H1 (cell line): Measurements from ENCODE around the gene SURF4.

Experiments
- ATF2 ChIP-seq: IDR thresholded peaks from 2 replicates; pipeline ENCODE4 v1.6.1; 2012; ENCODE audit warnings: low read length, inconsistent platforms
- CHD2 ChIP-seq: IDR thresholded peaks from 2 replicates; pipeline ENCODE4 v1.6.1; 2012; ENCODE audit warnings: low read length, improper control_type of control experiment
- CTCF ChIP-seq, 3 experiments: IDR thresholded peaks; 1 replicate in 2 of 3; 2 replicates in 1 of 3; pipeline versions ENCODE4 v1.5.1 to v1.6.1; 2011; ENCODE audit warnings: low read length in 3 of 3, mild to moderate bottlenecking in 3 of 3, inconsistent platforms in 2 of 3, low read depth in 1 of 3, moderate library complexity in 1 of 3; ENCODE audit not compliant: insufficient read depth in 1 of 3; ENCODE audit errors: control extremely low read depth in 1 of 3
- EP300 ChIP-seq, 2 experiments: IDR thresholded peaks; 1 replicate in 1 of 2; 2 replicates in 1 of 2; pipeline ENCODE4 v1.6.1; 2011 to 2012; ENCODE audit warnings: low read depth in 2 of 2, low read length in 2 of 2, mild to moderate bottlenecking in 2 of 2, borderline replicate concordance in 1 of 2, inconsistent platforms in 1 of 2, moderate library complexity in 1 of 2
- JUND ChIP-seq: IDR thresholded peaks from 2 replicates; pipeline ENCODE4 v1.6.1; 2011; ENCODE audit warnings: mild to moderate bottlenecking, improper control_type of control experiment, low read length
- POLR2A ChIP-seq, 2 experiments: IDR thresholded peaks; 1 replicate in 1 of 2; 2 replicates in 1 of 2; pipeline ENCODE4 v1.6.1; 2011; ENCODE audit warnings: low read depth in 2 of 2, low read length in 2 of 2, mild to moderate bottlenecking in 2 of 2; ENCODE audit errors: control extremely low read depth in 1 of 2
- POLR2AphosphoS5 ChIP-seq: IDR thresholded peaks from 2 replicates; pipeline ENCODE4 v1.6.1; 2011; ENCODE audit warnings: low read depth, low read length
- RAD21 ChIP-seq, 2 experiments: IDR thresholded peaks in 1 of 2; conservative IDR thresholded peaks in 1 of 2; 2 replicates each; pipeline ENCODE4 v1.6.1; 2011; ENCODE audit warnings: low read depth in 2 of 2, low read length in 2 of 2, improper control_type of control experiment in 1 of 2, inconsistent platforms in 1 of 2, mild to moderate bottlenecking in 1 of 2, moderate library complexity in 1 of 2
- RFX5 ChIP-seq: IDR thresholded peaks from 2 replicates; pipeline ENCODE4 v1.6.1; 2011; ENCODE audit warnings: low read depth, low read length, improper control_type of control experiment, borderline replicate concordance
- SIN3A ChIP-seq, 2 experiments: IDR thresholded peaks in 1 of 2; conservative IDR thresholded peaks in 1 of 2; 2 replicates each; pipeline ENCODE4 v1.6.1; 2011 to 2012; ENCODE audit warnings: low read length in 2 of 2, improper control_type of control experiment in 1 of 2, low read depth in 1 of 2, mild to moderate bottlenecking in 1 of 2
- SRF ChIP-seq: IDR thresholded peaks from 2 replicates; pipeline ENCODE4 v1.6.1; 2011; ENCODE audit warnings: mild to moderate bottlenecking, low read depth, low read length, moderate library complexity
- TAF1 ChIP-seq: IDR thresholded peaks from 2 replicates; pipeline ENCODE4 v1.6.1; 2011; ENCODE audit warnings: mild to moderate bottlenecking, low read depth, low read length
- TEAD4 ChIP-seq: IDR thresholded peaks from 2 replicates; pipeline ENCODE4 v1.6.1; 2012; ENCODE audit warnings: low read depth, low read length, inconsistent platforms, mixed read lengths

DNA sequence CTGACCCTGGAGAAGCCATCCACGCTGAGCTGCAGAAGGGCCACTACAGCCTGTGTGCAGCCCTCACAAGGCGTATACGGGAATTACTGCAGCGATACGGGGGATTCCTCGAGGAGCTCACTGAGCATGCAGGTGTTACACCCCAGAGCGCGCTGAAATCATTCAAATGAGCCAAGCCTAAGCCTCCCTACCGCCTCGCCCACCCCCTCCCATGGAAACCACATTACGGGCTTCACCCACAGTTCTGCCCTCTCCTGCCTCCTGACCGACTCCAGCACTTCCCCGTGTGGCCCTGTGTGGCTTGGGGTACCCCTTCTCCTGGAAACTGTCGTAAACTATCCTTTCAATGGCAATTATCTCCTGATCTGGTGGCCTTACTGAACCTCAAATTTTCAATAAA, 53.2 kb downstream of the SURF4 start:
- TF ChIP-seq CHD2 (no peak), CTCF (IDR thresholded peaks at IDR 0.05; ENCODE audit: control extremely low read depth in 1 of 3, insufficient read depth in 1 of 3, low read depth in 1 of 3, low read length in 3 of 3) (no peak), TAF1 (no peak), SIN3A (conservative IDR thresholded peaks at IDR 0.05 in 1 of 2, IDR thresholded peaks at IDR 0.05 in 1 of 2; ENCODE audit: low read depth in 1 of 2, low read length in 2 of 2) (no peak), ATF2 (no peak), POLR2A (IDR thresholded peaks at IDR 0.05; ENCODE audit: control extremely low read depth in 1 of 2, low read depth in 2 of 2, low read length in 2 of 2) (no peak), POLR2AphosphoS5 (no peak), RAD21 (IDR thresholded peaks at IDR 0.05 in 1 of 2, conservative IDR thresholded peaks at IDR 0.05 in 1 of 2; ENCODE audit: low read depth in 2 of 2, low read length in 2 of 2) (no peak), RFX5 (no peak), TEAD4 (no peak), JUND (no peak), SRF (no peak), EP300 (IDR thresholded peaks at IDR 0.05; ENCODE audit: borderline replicate concordance in 1 of 2, low read depth in 2 of 2, low read length in 2 of 2) (no peak)
